ENCODE results near the gene TRIM14.

The TRIM14 gene

GRCh38 chr9:98118640-98119601 is at the start of gene TRIM14:
Gene TRIM14, minus strand, starts transcription at chr9:98119222. Its CDS starts 34 bp downstream, at chr9:98119188.
- peak; percentile 84 for DNase-seq (ENCODE audit: low spot score)

GRCh38 chr9:98168153-98168780 is 49.2 kb upstream of the TRIM14 start:
- DNase-seq (ENCODE audit: low spot score), result no peak

- no peak for DNase-seq (ENCODE audit: low spot score)
Measured at GRCh38 chr9:98164912-98165311, 45.9 kb upstream of the TRIM14 start.

- no peak for DNase-seq (ENCODE audit: low spot score)
Measured at GRCh38 chr9:98162613-98163012, 43.6 kb upstream of the TRIM14 start.

- no peak for DNase-seq (ENCODE audit: low spot score)
Measured at GRCh38 chr9:98161851-98162250, 42.8 kb upstream of the TRIM14 start.

GRCh38 chr9:98159790-98160189 is 40.8 kb upstream of the TRIM14 start:
- no peak for DNase-seq (ENCODE audit: low spot score)

- DNase-seq (ENCODE audit: low spot score), result no peak
Measured at GRCh38 chr9:98159301-98159700, 40.3 kb upstream of the TRIM14 start.

- no peak for DNase-seq (ENCODE audit: low spot score)
Measured at GRCh38 chr9:98158071-98158831, 39.2 kb upstream of the TRIM14 start.

GRCh38 chr9:98157372-98157771 is 38.4 kb upstream of the TRIM14 start:
- no peak for DNase-seq (ENCODE audit: low spot score)

GRCh38 chr9:98154678-98155077 is 35.7 kb upstream of the TRIM14 start:
- DNase-seq (ENCODE audit: low spot score), result no peak

GRCh38 chr9:98152526-98152925 is 33.5 kb upstream of the TRIM14 start:
- DNase-seq (ENCODE audit: low spot score), result no peak

GRCh38 chr9:98150721-98151120 is 31.7 kb upstream of the TRIM14 start:
- DNase-seq (ENCODE audit: low spot score), result no peak

- DNase-seq (ENCODE audit: low spot score), result no peak
Measured at GRCh38 chr9:98150164-98150563, 31.1 kb upstream of the TRIM14 start.

GRCh38 chr9:98149422-98149821 is 30.4 kb upstream of the TRIM14 start:
- DNase-seq (ENCODE audit: low spot score), result no peak

GRCh38 chr9:98148486-98148885 is 29.5 kb upstream of the TRIM14 start:
- no peak for DNase-seq (ENCODE audit: low spot score)

GRCh38 chr9:98147582-98147981 is 28.6 kb upstream of the TRIM14 start:
- DNase-seq (ENCODE audit: low spot score), result no peak

GRCh38 chr9:98146101-98146991 is 27.3 kb upstream of the TRIM14 start:
- DNase-seq (ENCODE audit: low spot score), result no peak

- no peak for DNase-seq (ENCODE audit: low spot score)
Measured at GRCh38 chr9:98144631-98145030, 25.6 kb upstream of the TRIM14 start.

- DNase-seq (ENCODE audit: low spot score), result no peak
Measured at GRCh38 chr9:98144076-98144475, 25.1 kb upstream of the TRIM14 start.

GRCh38 chr9:98142925-98143481 is 24.0 kb upstream of the TRIM14 start:
- no peak for DNase-seq (ENCODE audit: low spot score)
